Colonic mucosa (tissue), 4 donors: Measurements from ENCODE around the gene DAAM1. TPM values are rescaled to one million over a fixed set of nuclear protein-coding genes. Genes with fewer than 3 reads are reported as not detected.

Experiments used
- DNase-seq: peaks from one replicate; pipeline ENCODE4 v3.0.0-alpha.2; 2020
- H3K27ac ChIP-seq: fragments of 200-600 bp; one replicate; pipeline ENCODE4 v1.8.0; 2021
- H3K27me3 ChIP-seq: fragments of 200-600 bp; one replicate; pipeline ENCODE4 v1.8.0; 2021
- H3K36me3 ChIP-seq: fragments of 200-600 bp; one replicate; pipeline ENCODE4 v1.8.0; 2021
- H3K4me1 ChIP-seq: fragments of 200-600 bp; one replicate; pipeline ENCODE4 v1.8.0; 2021; ENCODE audit warnings: mild to moderate bottlenecking
- H3K4me3 ChIP-seq: fragments of 200-600 bp; one replicate; pipeline ENCODE4 v1.8.0; 2021
- H3K9ac ChIP-seq, 2 donors: one replicate each; pipeline ENCODE4 v1.7.0; 2013; ENCODE audit warnings: control low read depth in 2 of 2, low read depth in 2 of 2, low read length in 2 of 2
- H3K9me3 ChIP-seq: fragments of 200-600 bp; one replicate; pipeline ENCODE4 v1.8.0; 2021
- CTCF ChIP-seq: fragments of 200-600 bp; IDR thresholded peaks from one replicate; pipeline ENCODE4 v1.8.0; 2022; ENCODE audit warnings: antibody characterized with exemption, mild to moderate bottlenecking
- intact Hi-C: fragments of 100-400 bp; cut with DNase I; formaldehyde crosslinking; loops from one replicate; pipeline ENCODE4 v1.14.1; 2022
- total RNA-seq, 2 donors: library from RNA; stranded (reverse); fragmentation: NEBNext Ultra II Directional in 1 of 2; extraction: Animal tissue kit (Norgen Biotek cat#: 25700) in 1 of 2; gene quantifications; one replicate each; pipeline ENCODE4 v1.2.1, GENCODE V29; 2021
- donor health status: healthy.
- donor health status: DM: no; HTN: no; CAD: no.
- donor health status: DM: no; HTN: no; CAD: no.

DAAM1 gene
- total RNA-seq, 2 donors from 2014 or later = 35.0 to 52.4 TPM

DNA sequence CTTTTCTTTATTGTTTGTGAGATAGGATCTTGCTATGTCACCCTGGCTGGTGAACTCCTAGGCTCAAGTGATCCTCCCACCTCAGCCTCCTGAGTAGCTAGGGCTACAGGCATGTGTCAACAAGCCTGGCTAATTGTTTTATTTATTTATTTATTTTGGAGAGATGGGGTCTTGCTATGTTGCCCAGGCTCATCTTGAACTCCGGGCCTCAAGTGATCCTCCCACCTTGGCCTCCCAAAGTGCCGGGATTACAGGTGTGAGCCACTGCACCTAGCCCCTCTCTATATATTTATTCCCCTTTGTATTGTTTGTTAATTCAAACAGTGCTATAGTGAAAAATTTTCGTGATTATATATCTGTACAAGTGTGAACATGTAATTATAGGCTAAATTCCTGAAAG is 123.3 kb downstream of the DAAM1 start:
- no peak overlapping the region for H3K27ac ChIP-seq
- no peaks in the 10 kb centered on the region for H3K4me1 ChIP-seq
- no peaks in the 10 kb centered on the region for H3K27me3 ChIP-seq
- no peak overlapping the region for H3K9ac ChIP-seq
- intact Hi-C loops = no loop called here
- no peaks in the 10 kb centered on the region for H3K36me3 ChIP-seq
- no peak overlapping the region for H3K4me3 ChIP-seq
- H3K9me3 ChIP-seq = no peaks in the 10 kb centered on the region
- TF ChIP-seq CTCF = no peak
- no peak for DNase-seq

DNA sequence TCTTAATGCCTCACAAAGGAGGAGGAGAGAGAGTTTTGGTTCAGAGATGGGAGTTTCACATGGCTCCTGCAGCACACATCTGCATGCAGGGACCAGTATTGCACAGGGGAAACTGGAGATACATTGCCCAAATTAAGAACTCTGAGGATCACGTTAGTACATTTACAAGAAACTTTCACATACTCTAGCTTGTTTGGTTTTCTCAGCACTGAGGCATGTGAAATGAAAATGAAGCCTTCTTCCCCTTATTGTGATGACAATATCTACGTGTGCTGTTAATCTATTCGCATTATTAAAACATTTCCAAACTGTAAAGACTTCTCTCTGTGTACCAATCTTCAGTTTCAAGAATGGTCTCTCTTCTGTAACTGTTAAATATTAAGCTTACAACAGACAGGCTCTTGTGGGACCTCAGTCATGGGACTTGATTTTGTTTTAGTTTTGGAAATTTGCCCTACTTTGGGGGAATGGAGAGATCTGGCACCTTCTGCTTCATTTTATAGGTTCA is 124.7 kb downstream of the DAAM1 start:
- no peaks in the 10 kb centered on the region for H3K36me3 ChIP-seq
- H3K4me1 ChIP-seq = no peaks in the 10 kb centered on the region
- TF ChIP-seq CTCF = no peak
- H3K27me3 ChIP-seq = no peaks in the 10 kb centered on the region
- H3K4me3 ChIP-seq = no peak overlapping the region
- DNase-seq = no peak
- H3K27ac ChIP-seq = no peak overlapping the region
- intact Hi-C loops = no loop called here
- no peaks in the 10 kb centered on the region for H3K9me3 ChIP-seq
- no peak overlapping the region for H3K9ac ChIP-seq

DNA sequence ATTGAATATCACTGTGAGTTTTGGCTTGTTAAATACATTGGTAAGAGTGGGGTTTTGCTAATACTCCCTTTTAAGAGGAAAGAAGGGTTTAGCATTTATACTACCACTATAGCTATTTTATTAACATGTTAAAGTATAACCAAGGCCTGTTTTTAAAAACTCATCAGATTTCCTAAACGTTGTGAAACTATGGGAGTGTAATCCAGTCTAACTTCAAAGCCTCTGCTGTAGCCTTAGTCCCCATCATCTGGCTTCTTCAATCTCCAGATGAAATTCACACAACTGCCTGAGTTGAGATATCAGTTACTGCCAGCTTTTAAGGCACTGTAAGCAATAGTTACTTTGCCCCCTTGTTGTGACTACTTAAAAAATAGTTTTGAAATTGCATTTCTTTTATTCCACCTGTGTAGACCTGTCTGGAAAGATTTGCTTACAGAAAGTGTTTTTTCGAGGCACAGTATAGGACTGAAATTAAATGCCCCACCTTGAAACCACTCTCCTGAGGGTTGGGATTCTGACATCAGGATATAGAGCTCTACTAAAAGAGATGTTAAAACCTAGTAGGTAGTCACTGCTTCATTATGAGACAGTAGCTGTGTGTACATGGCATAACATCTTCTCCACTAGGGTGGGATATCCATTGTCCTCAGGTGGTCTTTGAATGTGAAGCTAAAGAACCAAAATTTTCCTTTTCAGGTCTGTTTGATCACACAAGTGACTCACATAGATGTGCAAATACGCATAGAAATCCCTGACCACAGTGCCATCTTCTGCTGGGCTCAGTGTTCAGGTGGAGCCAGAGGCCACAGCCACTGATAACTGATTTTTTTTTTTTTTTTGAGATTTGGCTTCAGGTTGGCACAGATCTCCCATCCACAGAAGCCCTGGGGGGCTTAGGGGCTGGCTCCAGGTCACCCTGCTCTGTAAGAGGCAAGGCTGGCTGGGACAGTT is 125.5 kb downstream of the DAAM1 start:
- H3K27me3 ChIP-seq = no peaks in the 10 kb centered on the region
- no peaks in the 10 kb centered on the region for H3K9me3 ChIP-seq
- no peaks in the 10 kb centered on the region for H3K4me1 ChIP-seq
- no peak overlapping the region for H3K4me3 ChIP-seq
- no peak for TF ChIP-seq CTCF
- H3K36me3 ChIP-seq = no peaks in the 10 kb centered on the region
- no peak for DNase-seq
- no peak overlapping the region for H3K9ac ChIP-seq
- intact Hi-C loops = no loop called here
- H3K27ac ChIP-seq = no peak overlapping the region

DNA sequence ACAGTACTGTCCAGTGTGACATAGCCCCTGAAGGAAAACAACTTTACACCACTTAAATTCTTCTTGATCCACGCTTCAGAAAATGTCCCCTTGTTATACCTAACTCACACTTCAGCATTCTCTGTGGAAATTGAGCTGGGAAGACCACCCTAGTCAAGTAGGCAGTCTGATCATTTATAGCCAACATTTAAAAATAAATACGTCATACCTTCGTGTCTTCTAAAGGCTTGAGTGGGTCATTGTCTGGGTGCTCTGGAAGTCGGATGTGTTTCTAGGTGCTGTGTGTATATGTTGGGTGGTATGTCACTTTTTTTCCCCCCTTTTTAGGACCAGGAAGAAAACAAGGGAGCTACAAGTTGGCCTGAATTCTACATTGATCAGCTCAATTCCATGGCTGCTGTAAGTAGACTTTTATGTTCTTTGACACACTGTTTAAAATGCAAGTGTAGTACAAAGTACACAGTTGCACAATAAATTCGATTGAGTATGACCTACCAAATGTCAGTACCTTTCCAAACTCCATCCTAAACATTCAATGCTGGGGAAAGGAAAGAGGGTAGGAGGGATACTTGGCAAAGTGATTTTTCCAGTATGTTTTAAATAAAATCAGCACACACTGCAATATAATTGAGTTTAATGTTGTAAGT is 126.6 kb downstream of the DAAM1 start:
- Histone ChIP-seq H3K9me3 (no peaks in the 10 kb centered on the region), H3K4me1 (no peaks in the 10 kb centered on the region), H3K27ac (no peak overlapping the region), H3K27me3 (no peaks in the 10 kb centered on the region), H3K36me3 (no peaks in the 10 kb centered on the region), H3K4me3 (no peak overlapping the region), H3K9ac (no peak overlapping the region)
- no peak for TF ChIP-seq CTCF
- intact Hi-C loops = no loop called here
- no peak for DNase-seq

GRCh38 chr14:59316151-59316830 is 127.8 kb downstream of the DAAM1 start:
- H3K4me1 ChIP-seq = no peaks in the 10 kb centered on the region
- no peak overlapping the region for H3K4me3 ChIP-seq
- no peak overlapping the region for H3K9ac ChIP-seq
- no peak overlapping the region for H3K27ac ChIP-seq
- intact Hi-C loops = no loop called here
- DNase-seq = no peak
- no peaks in the 10 kb centered on the region for H3K36me3 ChIP-seq
- no peaks in the 10 kb centered on the region for H3K9me3 ChIP-seq
- H3K27me3 ChIP-seq = no peaks in the 10 kb centered on the region
- no peak for TF ChIP-seq CTCF
